ENCODE results near the gene RRAGD.

RRAGD gene, protein sequence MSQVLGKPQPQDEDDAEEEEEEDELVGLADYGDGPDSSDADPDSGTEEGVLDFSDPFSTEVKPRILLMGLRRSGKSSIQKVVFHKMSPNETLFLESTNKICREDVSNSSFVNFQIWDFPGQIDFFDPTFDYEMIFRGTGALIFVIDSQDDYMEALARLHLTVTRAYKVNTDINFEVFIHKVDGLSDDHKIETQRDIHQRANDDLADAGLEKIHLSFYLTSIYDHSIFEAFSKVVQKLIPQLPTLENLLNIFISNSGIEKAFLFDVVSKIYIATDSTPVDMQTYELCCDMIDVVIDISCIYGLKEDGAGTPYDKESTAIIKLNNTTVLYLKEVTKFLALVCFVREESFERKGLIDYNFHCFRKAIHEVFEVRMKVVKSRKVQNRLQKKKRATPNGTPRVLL

DNA sequence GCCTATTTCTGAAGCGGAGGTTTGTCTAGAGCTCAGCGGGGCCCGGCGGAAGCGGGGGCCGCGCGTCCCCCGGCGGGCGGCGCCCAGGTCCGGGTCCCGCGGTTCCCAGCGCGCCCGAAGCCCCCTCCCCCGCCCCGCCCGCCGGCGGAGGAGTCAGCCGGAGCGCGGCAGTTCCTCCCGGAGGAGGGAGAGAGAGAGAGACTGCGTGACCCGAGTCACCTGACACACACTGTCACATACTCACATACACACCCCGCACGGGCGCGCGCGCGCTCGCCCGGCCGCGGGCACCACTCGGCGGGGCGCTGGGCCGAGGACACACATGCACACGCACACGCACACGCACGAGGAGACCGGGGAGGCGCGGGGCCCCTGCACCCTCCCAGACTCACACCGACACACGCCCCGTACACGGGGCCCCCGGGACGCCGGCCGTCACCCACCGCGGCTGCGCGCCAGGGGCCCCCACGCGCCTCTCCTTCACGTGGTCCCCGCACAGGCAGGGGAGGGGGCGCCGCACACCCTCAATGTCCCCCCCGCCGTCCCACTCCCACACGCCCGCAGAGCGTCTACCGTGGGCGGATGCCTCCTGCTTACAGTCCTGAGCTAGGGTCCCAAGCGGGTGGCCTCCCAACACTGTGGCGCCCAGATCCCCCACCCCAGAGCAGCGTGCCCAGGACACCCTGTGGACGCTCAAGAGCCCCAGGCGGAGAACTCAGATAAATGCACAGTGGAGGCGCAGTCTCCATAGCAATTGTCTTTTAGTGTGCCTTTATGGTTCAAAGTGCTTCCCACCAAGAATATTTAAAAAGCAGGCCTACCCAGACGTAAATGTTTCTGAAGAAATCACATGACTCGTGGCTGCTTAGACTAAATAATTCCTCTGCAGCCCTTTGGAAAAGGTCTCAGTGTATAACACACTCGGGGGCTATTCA, at the start of gene RRAGD:
Gene RRAGD, minus strand, starts transcription at position 203 of the 935 bp plus-strand sequence. CDS start 280 bp downstream, outside the sequence.
- peak within 1 kb of the TSS; percentile 65 for H3K4me3 ChIP-seq (ENCODE audit: low read depth, low read length)

DNA sequence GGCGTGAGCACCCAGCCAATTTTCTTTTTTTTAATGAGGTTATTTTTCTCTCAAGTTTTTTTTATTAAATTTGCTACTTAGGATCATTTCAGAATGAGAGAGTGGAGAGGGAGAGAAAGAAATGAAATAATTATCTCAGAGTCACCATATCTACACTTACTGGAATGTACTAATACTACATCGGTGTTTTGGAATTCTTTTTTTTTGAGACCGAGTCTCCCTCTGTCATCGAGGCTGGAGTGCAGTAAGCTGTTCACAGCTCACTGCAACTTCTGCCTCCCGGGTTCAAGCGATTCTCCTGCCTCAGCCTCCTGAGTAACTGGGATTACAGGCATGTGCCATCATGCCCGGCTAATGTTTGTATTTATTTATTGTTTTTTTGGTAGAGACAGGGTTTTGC, 48.6 kb upstream of the RRAGD start:
- no peak overlapping the region for H3K4me3 ChIP-seq (ENCODE audit: low read depth, low read length)

DNA sequence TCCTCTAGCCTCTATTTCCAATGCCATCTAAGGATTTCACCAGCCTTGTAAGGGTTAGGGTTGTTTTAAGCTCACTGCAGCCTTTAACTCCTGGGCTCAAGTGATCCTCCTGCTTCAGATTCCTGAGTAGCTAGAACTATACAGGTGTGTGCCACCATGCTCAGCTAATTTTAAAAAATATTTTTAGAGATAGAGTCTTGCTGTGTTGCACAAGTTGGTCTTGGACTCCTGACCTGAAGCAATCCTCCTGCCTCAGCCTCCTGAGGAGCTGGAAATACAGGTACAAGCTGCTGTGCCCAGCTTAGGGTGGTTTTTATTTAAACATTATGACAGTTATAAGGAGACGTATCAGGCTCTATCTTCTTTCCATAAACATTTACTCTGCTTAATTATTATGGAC, 47.4 kb upstream of the RRAGD start:
- H3K4me3 ChIP-seq (ENCODE audit: low read depth, low read length), result no peak overlapping the region

DNA sequence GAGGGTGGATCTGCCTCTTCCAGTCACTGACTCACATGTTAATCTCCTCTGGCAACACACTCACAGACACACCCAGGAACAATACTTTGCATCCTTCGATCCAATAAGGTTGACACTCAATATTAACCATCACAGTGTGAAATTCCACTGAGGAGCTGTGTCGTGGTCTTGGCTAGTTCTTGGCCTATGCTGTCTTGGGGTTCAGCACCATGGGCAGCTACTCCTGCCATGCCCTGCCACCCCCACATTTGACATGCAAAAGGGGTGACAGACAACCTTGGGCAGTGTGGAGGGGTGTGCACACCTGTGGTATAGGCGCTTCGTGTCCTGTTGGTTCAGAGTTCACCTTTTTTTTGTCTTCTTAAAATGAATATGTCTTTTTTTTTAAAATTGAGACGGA, 46.6 kb upstream of the RRAGD start:
- no peak overlapping the region for H3K4me3 ChIP-seq (ENCODE audit: low read depth, low read length)

DNA sequence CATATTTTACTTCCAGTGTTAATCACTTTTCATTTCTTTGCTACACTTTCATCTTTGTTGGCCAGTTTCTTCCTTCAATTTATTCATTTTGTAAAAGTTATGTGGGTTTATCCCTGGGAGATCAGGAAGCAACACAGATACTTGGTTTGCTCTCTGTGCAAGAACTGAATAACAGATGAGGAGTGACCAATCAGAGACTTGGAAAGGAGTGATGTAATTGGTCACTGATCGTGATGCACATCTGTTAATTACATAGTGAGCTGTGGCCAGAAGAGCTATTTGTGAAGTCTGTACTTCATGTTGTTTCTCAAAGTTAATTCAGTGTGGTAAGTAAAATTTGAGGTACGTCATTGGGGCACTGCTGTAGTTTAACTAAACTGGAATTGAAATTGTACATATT, 42.2 kb upstream of the RRAGD start:
- no peak overlapping the region for H3K4me3 ChIP-seq (ENCODE audit: low read depth, low read length)

DNA sequence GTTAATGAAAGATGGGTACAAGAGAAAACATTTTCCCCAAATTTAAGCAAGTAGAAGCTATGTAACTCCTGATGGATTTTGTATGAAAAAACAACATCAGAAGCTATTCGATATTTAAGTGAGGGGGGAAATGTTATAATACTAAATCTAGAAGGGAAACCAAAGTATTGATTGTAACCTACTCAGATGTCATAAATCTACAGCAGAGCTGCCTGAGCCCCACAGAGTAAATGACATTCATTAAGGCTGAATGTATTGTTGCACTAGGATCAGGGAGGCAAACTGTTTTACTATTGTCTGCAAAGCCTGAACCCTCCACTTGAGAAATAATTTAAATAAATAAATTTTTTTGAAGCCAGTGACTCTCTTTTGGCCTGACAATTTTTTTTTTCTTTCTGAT, 40.2 kb upstream of the RRAGD start:
- no peak overlapping the region for H3K4me3 ChIP-seq (ENCODE audit: low read depth, low read length)

DNA sequence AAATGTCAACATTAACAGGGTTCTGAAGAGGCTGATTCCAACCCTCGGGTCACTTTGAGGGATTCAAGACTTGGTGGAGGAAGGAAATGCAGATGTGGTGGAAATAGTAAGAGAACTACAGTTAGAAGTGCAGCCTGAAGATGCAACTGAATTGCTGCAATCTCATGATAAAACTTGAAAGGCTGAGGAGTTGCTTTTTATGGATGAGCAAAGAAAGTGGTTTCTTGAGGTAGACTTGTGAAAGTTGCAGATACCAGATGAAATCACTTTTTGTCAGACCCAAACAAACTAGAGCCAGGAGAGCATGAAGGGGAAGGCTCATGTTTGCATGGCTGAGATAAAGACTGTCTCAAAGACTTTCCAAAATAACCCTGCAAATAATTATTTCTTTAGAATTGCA, 37.1 kb upstream of the RRAGD start:
- H3K4me3 ChIP-seq (ENCODE audit: low read depth, low read length), result no peak overlapping the region

DNA sequence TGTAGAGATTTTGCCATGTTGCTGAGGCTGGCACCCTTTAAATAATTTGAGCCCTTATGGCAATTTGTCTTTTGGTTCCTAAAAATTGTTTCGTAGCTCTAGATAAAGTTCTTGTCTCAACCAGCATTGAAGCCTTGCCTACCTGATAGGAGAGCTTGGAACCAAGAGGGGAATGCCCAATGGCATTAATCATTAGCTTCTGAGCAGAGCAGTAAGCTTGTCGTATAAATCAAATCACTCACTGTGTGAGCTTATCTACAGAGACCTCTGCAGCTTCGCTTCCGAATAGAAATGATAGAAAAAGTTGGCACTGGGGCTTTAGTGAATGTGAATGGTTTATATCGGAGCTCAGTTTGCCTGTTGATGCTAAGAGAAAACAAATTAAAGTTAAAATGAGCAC, 31.6 kb upstream of the RRAGD start:
- H3K4me3 ChIP-seq (ENCODE audit: low read depth, low read length), result no peak overlapping the region

DNA sequence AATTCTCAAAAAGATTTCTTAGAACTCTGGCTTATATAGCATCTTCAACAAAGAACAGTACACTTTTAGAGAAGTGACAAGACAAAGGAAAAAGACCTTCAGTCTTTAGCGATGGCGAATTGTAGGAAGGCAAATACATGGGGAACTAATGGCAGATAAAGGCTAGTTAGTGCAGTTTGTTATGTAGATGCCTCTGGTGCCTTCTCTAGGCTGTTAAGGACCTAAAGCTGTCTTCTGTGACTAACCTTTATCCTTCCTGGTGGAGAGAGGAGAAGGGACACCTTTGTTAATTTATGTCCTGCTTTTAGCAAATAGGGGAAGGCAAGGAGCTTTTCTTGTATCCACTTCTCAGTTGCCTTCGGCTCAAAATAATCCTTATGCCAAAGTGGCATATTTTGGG, 28.1 kb upstream of the RRAGD start:
- H3K4me3 ChIP-seq (ENCODE audit: low read depth, low read length), result no peak overlapping the region

DNA sequence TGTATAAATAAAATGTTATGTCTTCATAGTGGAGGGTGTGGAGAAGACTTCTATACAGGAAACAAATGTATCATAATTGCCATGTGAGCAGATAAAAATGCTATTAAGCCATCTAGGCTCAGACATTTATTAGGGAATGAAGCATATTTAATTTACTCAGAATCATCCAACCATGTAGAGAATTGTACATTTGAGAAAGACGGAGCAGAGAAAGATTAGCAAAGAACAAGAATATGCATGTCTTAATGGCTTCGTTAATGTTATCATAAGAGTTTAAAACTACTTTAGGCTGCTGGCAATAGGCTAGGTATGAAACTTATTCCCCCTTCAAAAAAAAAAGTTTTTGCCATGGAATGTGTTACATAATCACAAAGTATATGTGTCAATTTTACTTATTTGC, 26.9 kb upstream of the RRAGD start:
- no peak overlapping the region for H3K4me3 ChIP-seq (ENCODE audit: low read depth, low read length)

DNA sequence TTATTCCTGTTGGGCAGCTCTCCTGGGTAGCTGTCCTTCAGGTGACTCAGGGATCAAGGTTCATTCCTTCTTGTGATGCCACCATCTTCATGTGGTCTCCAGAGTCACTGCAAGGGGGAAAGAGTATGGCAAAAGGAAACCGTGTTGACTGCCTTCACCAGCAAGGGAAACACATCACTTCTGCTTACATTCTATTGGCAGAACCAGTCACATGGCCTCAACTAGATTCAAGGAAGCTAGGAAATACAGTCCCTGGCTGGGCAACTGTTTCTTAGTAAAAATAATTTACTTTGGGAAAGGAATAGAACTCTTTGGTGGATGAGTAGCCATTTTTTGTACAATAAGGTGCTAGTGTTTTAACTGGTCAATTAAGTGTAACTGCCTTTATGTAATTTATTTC, 26.2 kb upstream of the RRAGD start:
- H3K4me3 ChIP-seq (ENCODE audit: low read depth, low read length), result no peak overlapping the region

DNA sequence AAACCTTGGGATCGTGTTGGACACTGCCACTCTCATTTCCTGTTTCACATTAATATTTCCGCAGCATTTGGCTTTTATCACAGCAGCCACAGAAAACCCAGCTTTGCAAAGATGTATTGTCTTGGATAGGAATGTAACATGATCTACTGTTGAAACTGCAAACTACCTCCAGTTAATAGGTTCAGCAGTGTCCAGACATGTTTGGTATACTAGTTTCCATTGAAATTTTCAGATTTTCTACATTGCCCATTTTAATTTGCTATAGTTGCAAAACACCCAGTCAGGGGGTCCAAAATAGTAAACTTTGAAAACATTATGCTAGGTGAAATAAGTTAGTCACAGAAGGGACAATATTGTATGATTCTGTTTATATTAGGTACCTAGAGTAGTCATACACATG, 24.2 kb upstream of the RRAGD start:
- H3K4me3 ChIP-seq (ENCODE audit: low read depth, low read length), result no peak overlapping the region

DNA sequence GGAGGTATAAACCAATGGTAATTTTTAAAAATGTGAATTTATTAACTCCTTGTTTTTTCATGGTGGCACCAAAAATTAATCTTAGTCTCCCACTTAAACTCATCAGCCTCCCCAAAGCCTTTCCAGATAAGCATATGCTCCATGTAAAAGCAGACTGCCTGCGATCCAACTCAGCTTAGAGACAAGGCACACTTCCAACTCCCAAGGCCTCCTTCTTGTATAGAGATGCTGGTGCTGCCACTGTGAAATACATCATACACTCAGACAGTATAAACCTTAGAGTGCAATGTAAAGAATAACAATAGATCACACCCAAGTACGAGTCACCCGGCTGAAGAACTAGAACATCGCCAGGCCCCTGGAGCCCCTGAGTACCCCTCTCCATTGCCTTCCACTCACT, 22.9 kb upstream of the RRAGD start:
- no peak overlapping the region for H3K4me3 ChIP-seq (ENCODE audit: low read depth, low read length)

DNA sequence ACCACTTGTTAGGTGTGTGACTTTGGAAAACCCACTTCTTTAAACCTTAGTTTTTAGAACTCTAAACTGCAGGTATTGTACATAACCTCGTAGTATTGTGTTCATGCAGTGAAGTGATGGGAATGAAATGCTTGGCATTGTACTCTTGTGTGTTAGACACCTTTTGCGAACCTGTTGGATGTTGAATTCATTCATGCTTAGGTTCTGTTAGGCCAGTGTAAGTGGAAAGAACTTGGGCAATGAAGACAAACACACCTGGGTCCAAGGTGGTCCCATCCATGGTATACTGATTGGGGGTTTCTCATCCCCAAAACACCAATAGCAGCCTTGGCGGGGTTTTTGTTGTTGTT, 22.1 kb upstream of the RRAGD start:
- no peak overlapping the region for H3K4me3 ChIP-seq (ENCODE audit: low read depth, low read length)

DNA sequence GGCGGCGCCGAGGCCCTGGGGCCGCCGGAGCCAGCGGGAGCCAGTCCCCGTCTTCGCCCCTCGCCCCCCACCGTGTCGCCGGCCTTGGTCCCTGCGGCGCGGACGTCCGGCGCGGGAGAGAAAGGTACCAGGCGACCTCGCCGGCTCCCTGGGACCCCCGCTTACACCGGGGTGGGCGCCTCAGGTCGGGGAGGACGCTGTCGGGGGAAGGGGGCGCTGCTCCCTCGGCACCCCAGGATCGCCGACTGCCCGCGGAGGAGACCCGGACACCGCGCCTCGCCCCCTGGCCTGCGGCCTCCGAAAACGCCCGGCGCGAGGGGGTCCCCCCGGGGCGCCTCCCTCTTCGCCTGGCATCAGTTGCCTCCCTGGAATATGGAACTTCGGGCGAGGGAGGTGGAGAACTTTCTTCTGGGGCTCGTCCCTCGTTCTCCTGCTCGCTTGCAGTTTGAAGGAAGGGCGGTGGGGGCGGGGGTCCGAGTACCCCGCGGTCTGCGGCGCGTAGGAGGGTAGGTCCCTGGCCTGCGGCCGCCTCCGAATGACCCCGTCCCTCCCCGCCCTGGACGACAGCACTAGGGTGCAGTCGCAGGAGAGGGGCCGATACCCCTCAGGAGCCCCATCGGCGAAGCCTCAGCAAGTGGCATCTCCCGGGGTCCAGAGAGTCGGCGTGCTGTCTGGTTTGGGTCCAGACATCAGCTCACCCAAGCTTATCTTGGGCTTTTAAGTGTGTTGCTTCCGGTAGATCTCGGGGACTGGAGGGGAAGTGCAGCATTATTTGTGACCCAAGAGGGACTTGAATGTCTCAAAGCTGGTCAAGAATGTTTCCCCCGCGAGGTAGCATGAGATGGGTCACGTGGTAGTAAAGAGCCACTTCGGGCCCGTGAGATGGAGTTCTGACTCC, 21.4 kb upstream of the RRAGD start:
- peak overlapping the region; percentile 61 for H3K4me3 ChIP-seq (ENCODE audit: low read depth, low read length)

DNA sequence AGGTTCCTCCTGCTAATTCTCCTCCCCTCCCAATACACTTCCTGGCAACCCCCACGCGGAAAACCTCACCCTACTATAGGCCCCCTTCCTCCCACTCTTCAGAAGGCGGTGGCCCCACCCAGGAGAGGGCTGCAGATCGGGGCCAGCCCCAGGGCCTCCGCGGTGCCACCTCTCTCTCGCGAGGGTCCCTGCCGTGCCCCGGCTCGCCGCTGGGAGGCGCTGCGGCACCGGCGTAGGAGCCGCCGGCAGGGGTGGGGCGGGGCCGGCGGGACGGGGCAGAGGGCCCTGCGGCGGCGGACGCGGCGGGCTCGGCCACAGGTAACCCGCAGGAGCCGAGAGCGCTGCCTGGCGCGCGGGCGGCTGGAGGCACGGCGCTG, 20.8 kb upstream of the RRAGD start, which contains the start of gene ANKRD6:
Gene ANKRD6, plus strand, starts transcription at position 278 of the 377 bp plus-strand sequence. CDS start 133,825 bp downstream, outside the sequence.
- H3K4me3 ChIP-seq (ENCODE audit: low read depth, low read length), result peak within 1 kb of the TSS; percentile 61

DNA sequence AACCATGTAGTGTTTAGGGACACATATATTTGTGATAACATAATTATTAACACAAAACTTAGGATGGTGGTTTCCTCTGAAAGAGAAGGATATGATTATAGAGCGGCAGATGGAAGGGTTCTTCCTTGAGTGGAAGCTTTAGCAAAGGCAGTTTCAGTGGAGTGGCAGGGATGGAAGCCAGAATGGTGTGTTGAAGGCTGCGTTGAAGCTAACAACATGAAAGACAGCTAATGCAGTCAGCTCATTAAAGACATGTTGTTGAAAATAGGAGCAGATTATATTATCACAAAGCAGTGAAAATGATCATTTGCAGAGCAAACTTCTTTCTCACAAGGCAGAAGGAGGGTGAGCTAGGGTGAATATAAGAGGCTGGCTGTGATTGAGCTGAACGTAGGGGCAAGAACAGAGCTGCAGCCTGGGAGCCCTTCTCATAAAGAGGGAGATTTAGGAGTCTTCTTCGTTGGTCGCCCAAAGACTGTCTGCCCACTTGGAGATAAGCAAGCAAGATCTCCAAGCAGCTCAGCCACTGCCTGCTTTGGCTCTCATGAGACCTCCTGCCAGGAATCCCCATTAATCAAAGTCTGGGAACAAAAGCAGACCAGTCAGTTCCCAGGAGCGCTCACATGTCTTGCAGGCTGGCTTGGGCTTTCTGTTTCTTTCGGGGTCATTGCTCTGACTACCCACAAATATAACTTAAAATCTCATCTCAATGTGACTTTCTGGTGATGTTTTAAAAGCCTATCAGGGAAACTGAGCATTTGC, 18.3 kb upstream of the RRAGD start:
- H3K4me3 ChIP-seq (ENCODE audit: low read depth, low read length), result no peak overlapping the region

DNA sequence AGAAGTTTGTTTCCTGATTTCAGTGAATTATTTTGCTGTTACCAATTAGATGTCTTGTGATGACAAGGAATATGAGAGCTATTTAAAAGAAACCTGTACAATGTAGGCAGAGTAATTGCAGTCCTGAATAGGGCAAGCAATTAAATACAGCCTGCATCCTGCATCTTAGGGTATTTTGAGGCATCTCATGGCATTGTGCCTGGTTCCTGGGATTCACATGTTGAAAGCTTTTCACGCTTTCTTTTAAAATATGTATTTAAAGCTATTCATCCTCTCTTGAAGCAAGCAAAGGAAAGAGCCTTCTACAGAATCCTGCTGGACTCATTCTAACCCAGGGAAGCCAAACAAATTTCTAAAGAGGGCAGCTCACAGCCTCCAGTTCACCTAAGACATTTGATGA, 4.7 kb upstream of the RRAGD start:
- H3K4me3 ChIP-seq (ENCODE audit: low read depth, low read length), result no peak overlapping the region

DNA sequence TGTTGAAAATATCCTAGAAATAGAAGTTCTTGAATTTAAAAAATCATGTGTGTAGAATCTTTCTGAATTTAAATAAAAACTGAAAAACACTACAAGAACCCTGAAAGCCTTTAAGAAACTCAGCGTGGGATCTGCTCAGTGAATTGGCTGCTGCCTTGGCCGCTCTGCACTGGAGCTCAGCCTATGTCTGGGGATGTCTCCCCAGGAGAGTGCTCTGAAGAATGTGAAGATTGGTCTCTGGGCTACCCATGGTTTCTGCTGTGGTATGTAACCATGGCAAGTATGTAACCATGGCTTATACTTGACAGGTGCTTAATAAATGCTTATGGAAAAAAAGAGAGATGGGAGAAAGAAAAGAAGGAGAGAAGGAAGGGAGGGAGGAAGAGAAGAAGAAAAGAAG, 3.1 kb upstream of the RRAGD start:
- H3K4me3 ChIP-seq (ENCODE audit: low read depth, low read length), result no peak overlapping the region

DNA sequence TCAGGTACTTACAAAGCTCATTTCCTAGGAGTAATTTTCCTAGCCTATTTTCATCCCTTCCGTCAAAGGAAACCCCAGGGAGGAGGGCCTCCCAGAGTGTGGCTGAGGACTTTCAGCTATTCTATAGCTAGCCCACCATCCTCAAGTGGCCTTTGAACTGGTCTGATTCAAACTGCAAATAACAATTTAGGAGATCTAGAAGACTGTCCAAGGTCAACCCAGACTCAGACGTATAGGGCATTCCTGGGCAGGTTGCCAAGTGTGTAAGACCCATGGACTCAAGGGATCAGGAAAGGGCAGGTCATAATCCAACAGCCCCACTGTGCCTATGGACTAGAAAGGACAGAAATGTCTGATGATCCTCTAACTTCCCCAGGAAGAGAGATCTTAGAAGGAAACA, 2.1 kb upstream of the RRAGD start:
- no peak overlapping the region for H3K4me3 ChIP-seq (ENCODE audit: low read depth, low read length)

Measured in iPS-11a (cell line).